Occipital lobe (tissue), 2 donors: ENCODE results near the gene PKNOX2. TPM values are rescaled to one million over a fixed set of nuclear protein-coding genes. Genes with fewer than 3 reads are reported as not detected.
A peak's percentile ranks its signal among the peaks of the same experiment; 100 is the strongest.

Experiments used
- DNase-seq: peaks from one replicate; lab custom pipeline; 2025; lab: John Stamatoyannopoulos, UW
- total RNA-seq: library from RNA; depleted of rRNA; stranded (reverse); fragments of >200 nt; gene quantifications from one replicate; pipeline ENCODE4 v1.2.3, GENCODE V29; 2014

Gene PKNOX2
- total RNA-seq, 1 donor from 2014 or later = 5.3 TPM

DNA sequence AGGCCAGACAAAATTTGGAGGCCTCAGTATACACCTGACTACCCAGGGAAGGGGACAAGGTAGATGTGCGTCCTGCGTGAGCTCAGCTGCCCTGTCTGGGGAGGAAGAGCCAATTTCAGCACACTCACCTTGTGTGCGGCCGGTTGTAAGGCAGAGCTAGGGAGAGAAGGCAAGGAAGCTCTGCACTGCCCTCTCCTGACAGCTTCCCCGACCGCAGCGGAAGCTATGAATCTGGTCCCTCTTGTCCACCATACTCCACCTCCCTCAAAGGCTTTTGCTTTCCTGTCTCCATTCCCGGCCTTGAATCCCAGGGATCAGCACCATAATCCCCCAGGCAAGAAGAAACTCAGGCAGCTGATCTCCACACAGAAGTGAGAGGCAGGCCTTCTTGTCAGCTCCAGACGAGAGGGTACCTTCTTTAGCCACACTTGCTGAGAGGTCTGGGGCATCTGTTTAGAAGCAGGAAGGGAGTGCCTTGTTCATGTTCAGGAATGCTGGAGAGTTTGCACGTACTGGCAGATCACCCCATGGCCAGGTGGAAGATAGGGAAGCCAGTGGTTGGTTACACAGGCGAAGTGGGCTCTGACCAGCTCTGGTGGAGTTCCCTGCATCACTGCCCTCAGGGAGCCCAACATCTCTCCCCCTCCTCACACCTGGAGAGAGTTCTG lies 269.0 kb downstream of the PKNOX2 start:
- DNase-seq = peak; percentile 67

DNA sequence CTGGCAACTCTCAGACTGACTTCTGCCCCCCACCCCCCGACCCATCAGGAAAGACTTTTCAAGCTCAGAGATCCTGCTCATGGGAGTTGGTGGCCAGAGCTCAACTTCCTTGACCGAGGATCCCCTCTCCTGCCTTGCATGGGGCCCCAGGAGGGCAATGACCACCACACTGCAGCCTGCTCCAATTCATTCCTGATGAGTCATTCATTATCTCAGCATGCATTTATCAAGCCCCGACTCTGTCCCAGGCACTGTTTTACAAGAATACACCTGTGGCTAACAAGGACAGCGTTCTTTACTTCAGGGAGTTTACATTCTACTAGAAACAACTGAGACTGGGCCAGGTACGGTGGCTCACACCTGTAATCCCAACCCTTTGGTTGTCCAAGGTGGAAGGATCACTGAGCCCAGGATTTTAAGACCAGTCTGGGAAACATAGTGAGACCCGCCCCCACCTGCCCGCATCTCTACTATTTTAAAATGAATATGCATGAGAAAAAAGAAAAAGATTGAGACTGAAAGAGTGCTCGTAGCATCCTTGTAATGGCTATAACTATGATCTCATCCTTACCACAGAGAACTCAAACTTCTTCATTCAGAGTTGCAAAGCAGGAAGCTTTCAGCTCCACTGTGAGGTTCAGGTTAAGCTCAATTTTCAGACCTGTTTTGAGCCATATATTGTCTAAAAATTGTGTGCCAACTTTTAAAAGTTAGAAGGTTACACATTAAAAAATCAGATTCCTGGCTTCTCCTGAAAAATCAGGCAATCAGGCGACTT lies 271.1 kb downstream of the PKNOX2 start:
- DNase-seq = no peak

GRCh38 chr11:125441648-125442410 lies 277.3 kb downstream of the PKNOX2 start:
- DNase-seq = peak; percentile 69

- DNase-seq = no peak
Observed at GRCh38 chr11:125442946-125443345, 278.4 kb downstream of the PKNOX2 start.

- DNase-seq = no peak
Observed at GRCh38 chr11:125443767-125444311, 279.3 kb downstream of the PKNOX2 start.

DNA sequence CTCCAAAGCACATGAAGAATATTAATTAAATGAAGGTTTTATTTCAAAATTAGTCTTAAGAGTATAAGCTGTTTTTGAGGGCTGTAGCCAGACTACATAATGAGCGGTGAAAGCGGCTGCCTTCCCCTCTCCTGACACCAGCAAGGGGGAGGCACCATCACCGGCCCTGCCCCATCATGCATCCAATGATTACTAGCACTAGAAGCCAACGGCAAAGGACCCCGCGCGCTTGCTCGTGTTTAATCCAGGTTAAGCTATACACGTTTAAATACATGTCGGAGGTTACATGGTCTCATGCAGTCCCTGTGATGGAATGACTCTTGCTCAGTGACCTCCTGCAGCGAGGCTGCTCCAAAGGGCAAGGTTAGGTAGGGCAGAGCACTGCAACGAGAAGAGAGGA lies 281.2 kb downstream of the PKNOX2 start:
- no peak for DNase-seq

GRCh38 chr11:125446279-125446678 lies 281.7 kb downstream of the PKNOX2 start:
- no peak for DNase-seq

DNA sequence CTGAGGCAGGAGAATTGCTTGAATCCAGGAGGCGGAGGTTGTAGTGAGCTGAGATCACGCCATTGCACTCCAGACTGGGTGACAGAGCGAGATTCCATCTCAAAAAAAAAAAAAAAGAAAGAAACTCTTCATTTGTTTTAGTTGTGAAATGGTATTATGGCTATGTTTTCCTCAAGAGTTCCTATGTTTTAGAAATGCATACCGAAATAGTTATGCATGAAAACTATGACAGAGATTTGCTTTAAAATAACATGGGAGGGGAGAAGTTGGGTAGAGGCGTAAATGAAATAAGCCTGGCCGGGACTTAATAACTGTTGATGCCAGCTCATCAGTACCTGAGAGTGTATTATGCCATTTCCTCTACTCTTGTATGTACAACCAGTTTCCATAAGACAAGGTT lies 283.2 kb downstream of the PKNOX2 start:
- no peak for DNase-seq

DNA sequence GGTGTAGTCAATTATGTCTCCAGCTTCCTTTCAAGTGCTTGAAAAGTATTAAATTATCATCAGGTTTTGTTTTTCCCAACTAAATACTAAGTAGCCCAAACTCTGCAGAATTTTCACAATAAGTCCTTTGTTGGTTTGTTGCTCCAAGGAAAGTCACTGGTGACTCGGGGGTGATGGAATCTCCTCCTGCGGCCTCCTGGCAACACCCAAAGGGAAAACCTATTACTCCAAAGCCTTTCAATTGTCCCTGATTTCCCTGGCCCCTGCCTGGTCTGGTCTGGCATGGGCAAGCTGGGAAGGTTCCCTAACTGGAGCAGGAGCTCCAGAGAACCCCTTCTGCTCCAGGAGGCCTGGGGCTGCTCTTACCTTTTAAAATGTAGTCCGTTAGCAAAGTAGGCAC lies 283.6 kb downstream of the PKNOX2 start:
- no peak for DNase-seq

- DNase-seq = no peak
Observed at GRCh38 chr11:125449565-125449964, 285.0 kb downstream of the PKNOX2 start.

DNA sequence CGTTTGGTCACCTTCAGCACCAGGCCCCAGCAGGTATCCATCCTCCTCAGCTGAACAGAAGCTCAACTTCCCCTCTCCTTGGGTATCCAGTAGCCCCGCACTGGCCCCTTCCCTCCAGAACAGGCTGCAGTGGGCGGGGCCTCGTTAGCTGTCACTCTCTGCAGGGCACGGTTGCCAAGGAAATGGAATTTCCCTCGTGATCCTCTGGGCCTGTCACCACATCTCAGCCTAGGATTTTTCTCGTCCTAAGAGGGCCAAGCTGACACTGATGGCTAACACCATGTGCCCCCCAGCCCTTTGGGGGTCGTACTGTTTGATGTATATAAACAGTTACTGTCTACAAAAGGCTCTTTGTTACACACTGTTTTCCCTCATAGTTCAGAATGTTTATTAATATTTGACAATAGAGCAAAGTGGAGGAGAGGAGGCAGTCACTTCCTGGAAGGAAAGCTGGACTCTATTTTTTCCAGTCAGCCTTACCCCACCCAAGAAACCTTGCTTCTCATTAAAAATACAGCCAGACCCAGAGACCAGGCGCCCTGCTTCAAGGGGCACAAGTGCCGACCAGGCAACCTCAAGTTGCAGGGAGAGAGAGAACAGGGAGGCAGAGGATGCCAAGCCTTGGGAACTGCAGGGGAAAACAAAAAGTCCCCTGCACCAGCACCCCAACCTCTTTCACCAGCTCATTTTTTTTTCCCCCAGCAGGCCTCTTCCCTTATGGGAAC lies 287.0 kb downstream of the PKNOX2 start:
- DNase-seq = peak; percentile 83

- DNase-seq = no peak
Observed at GRCh38 chr11:125452125-125452470, 287.5 kb downstream of the PKNOX2 start.

DNA sequence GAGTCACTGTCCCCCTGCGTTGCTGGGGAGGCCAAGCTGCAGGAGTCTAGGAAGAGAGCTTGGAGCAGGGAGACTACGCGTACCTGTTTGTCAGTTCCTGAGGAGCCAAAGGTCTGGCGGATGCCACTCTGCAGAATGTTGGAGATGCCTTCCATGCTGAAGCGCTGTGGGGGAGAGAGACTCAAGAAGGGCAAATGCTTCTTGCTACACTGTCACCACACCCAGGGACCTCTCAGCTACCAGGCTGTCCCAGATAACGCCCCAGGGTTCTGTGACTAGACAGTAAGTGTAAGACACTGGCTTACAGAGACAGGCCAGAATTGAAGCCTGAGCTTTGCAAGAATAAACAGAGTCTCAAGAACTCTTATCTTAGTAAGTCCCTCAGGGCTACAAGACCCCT lies 289.5 kb downstream of the PKNOX2 start:
- no peak for DNase-seq

DNA sequence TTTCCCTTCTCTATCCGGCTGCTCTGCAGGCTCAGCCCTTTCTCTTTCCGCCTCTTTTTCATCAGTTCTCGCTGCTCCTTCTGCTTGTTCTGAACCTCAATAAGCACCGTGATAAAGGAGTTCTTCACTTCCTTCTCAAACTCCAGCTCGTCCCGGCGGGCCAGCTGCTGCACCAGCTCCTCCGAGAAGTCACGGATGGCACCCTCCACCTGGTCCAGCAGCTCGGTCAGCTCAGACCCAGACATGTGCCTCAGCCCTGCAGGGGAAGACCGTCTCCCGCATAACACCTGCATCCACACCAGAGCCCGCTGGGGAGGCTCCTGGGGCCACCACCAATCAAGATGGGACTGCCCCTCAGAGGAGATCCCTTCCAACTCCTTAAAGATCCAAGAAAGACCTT lies 291.3 kb downstream of the PKNOX2 start:
- DNase-seq = no peak

- peak; percentile 56 for DNase-seq
Observed at GRCh38 chr11:125457814-125458343, 293.3 kb downstream of the PKNOX2 start.

- no peak for DNase-seq
Observed at GRCh38 chr11:125460275-125460674, 295.7 kb downstream of the PKNOX2 start.

- no peak for DNase-seq
Observed at GRCh38 chr11:125463590-125464269, 299.2 kb downstream of the PKNOX2 start.

- DNase-seq = no peak
Observed at GRCh38 chr11:125464270-125464662, 299.7 kb downstream of the PKNOX2 start.

DNA sequence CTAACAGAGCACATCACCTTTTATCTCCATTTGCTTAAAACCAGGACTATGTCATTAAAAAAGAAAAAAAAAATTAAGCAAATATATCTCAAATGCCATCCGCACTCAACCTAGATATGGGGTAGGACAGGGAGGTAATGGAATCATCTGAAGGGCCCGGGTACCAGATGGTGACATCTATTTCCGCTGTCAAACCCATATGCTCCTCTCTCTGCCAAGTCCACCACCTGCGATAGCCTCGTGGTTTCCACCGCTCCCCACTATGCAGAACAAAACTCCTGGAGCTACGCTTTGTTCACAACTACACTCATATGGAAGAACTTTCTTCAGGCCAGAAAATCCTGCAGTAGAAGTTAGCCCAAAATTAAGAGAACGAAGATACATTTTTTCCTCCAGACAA lies 300.1 kb downstream of the PKNOX2 start:
- DNase-seq = no peak

- DNase-seq = no peak
Observed at GRCh38 chr11:125465255-125465654, 300.7 kb downstream of the PKNOX2 start.

DNA sequence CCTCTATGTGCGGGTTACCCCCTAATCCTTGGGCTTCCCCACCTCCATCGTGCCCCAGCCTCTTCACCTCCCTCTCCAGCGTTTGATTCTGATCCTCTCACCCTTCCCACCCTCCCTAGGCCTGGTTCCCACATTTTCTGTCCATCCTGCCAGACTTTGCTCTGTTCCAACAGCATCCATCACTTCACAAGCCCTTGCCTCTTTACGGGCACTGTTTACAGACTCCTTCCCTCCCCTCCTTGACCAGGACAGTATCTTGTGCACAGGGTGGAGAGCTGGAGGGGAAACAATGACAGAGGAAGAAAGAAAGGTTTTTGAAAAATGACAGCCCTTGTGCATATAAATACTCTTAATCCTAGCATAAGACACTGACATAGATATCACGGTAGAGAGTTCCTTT lies 301.1 kb downstream of the PKNOX2 start:
- no peak for DNase-seq
